ENCODE data around the gene NEFH.

NEFH gene

DNA sequence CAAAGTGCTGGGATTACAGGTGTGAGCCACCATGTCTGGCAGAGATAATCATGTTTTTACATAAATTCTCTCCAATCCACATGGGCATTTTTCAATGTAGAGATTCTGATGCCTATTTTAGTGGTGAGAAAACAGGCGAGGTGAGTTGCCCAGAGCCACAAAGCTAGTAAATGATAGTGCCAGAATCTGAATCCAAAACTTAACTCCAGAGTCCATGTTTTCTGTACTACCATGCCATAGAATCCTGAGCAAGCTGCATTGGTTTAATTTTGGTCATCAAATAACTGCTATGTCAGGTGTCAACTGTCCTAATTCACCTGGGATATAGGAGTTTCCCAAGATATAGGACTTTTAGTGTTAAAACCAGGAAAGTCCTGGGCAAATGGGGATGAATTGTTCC is 13.6 kb downstream of the NEFH start:
- DNase-seq (ENCODE audit: low spot score), result no peak

- no peak for DNase-seq (ENCODE audit: low spot score)
These were observed 19.8 kb downstream of the NEFH start for GRCh38 chr22:29499852-29500251.

DNA sequence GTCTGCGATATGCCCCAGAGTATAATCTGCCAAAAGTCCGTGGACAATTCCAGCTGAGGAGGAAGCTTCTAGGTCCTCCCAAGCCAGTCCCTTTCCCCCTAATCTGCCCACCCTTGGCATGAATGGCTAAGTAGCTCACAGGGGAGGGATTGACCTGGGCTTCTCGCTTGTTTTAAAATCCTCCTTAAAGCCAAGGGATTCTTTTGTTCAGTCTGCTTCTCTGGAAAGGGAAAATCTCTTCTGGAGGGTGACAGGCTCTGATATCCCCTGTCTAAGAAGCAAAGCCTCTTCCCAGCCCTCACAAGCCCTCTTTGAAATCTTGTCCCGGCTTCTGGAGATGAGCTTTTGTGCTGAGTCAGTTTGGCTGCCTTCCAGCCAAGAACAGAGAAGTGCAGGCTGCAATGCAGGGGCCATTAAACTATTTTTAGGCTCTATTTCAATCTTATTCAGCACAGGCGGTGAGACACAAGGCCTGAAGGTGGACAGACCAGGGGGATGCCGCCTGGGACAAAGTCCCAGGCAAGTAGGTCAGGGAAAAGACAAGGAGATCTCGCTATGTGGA is 23.9 kb downstream of the NEFH start:
- DNase-seq (ENCODE audit: low spot score), result no peak

DNA sequence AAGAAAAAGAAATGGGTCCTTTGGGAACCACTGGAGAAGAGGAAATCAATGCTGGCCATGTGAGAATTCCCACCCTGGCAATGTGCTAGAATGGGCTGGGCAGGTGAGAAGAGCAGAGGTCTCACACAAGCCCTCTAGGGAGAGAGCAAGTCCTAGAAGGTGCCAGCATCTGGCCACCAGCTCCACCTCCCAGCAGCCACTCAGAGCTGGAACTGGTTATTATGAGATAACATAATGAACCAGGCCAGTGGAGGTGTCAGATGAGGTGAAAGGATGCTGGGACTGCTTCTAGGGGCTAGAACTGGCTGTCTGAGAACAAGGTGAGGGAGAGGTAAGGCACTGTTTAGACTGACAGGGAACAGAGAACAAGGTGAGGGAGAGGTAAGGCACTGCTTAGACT is 29.3 kb downstream of the NEFH start:
- DNase-seq (ENCODE audit: low spot score), result no peak

DNA sequence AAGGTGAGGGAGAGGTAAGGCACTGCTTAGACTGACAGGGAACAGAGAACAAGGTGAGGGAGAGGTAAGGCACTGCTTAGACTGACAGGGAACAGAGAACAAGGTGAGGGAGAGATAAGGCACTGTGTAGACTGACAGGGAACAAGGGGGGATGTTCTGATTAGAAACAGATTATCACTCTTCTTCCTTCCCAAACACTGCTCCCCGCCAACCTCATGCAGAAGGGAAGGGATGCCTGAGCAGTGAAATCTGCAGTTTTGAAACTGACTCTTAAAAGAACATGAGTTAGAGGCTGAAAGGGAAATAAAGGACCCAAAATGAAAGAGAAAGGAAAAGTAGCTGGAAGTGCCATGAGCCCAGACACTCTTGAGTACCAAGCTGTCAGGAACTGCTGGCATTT is 29.8 kb downstream of the NEFH start:
- DNase-seq (ENCODE audit: low spot score), result no peak

- no peak for DNase-seq (ENCODE audit: low spot score)
These were observed 30.5 kb downstream of the NEFH start for GRCh38 chr22:29510542-29510941.

DNA sequence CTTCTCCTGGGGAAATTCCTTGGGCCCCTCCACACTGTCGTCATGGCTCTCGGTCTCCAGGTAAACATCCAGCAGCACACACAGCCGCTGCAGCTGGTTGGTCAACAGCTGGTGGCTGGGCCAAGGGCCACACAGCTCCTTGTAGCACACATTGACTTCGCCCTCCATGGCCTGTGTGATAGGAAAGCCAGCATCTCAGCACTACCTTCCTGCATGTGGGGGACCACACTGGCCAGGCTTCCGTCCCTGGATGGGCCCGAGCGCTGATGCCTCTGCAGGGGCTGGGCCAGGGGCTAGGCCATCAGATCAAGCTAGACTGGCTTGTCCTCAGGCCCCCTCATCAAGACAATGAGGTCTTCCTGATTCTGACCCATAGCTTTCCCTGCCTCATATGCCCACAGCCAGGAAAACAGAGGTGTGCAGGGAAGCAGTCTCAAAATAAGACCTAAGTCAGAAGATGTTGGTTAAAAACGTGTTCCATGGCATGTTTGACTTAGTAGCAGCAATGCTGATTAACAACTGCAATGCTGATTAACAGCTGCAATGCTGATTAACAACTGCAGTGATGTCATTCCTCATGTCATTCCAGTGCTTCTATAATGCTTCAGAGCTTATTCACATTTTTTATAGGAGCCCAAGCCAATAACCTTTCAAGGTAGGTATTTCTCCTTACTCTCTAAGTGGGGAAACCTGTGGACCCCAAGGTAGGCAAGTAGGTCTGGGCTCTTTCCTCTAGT is 31.3 kb downstream of the NEFH start:
- no peak for DNase-seq (ENCODE audit: low spot score)

- DNase-seq (ENCODE audit: low spot score), result no peak
These were observed 32.0 kb downstream of the NEFH start for GRCh38 chr22:29512031-29512430.

GRCh38 chr22:29517215-29517908 is 37.3 kb downstream of the NEFH start:
- no peak for DNase-seq (ENCODE audit: low spot score)

DNA sequence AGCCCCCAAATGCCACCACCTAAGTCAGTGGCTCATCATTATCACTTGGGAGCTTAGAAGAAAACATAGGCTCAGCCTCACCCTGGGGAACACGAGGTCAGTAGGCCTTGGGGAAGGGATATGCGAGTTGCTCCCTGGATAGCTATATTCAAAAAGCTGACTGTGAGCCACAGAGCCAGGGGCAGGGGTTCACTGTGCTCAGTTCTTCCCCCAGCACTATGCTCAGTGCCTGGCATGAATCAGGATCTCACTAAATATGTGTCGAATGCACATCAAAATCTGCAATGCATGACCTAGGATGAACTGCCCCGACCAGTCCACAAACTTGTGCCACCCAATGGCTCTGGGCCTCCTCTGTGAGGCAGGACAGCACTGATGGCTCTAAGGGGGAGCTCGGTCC is 38.4 kb downstream of the NEFH start:
- DNase-seq (ENCODE audit: low spot score), result no peak

GRCh38 chr22:29519996-29520395 is 40.0 kb downstream of the NEFH start:
- DNase-seq (ENCODE audit: low spot score), result no peak

DNA sequence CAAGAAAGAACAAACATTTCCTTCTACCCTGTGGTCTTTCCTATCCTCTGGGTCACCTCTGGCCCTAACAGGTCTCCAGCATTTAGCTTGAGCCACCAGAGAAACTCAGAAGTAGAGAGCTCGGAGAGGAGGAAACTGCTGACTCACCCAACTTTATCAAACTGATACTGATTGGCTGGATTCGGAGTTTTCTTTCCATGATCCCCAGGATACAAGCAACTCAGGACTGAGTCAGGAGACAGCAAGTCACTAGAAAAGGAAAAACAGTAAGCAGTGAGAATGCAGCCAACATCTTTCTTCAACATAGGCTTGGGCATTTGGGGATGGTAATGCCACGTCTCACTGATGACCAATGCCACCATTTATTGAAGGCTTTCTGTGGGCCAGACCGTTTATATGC is 40.8 kb downstream of the NEFH start:
- no peak for DNase-seq (ENCODE audit: low spot score)

GRCh38 chr22:29521526-29521925 is 41.5 kb downstream of the NEFH start:
- no peak for DNase-seq (ENCODE audit: low spot score)

GRCh38 chr22:29523761-29524160 is 43.7 kb downstream of the NEFH start:
- no peak for DNase-seq (ENCODE audit: low spot score)

GRCh38 chr22:29524442-29525191 is 44.6 kb downstream of the NEFH start:
- no peak for DNase-seq (ENCODE audit: low spot score)

GRCh38 chr22:29528144-29528543 is 48.1 kb downstream of the NEFH start:
- DNase-seq (ENCODE audit: low spot score), result no peak

DNA sequence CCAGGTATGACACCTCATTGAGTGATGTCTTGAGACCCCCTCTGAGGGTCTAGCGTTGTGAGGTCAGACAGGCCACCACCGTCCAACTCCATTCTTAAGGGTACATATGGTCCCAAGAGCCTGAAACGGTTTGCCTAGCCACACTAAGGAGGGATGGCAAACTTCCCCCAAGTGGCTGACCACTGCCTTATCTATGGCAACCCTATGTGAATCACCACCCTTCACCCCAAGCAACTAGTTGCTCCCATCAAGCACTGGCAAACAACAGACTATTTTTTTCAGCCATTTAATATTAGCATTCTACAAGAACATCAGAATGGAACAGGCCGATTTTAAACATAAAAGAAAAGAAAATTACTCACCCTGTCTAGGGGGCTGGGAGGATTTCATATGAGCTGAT is 50.7 kb downstream of the NEFH start:
- no peak for DNase-seq (ENCODE audit: low spot score)

- no peak for DNase-seq (ENCODE audit: low spot score)
These were observed 51.4 kb downstream of the NEFH start for GRCh38 chr22:29531419-29531818.

- DNase-seq (ENCODE audit: low spot score), result no peak
These were observed 56.4 kb downstream of the NEFH start for GRCh38 chr22:29536411-29536810.

DNA sequence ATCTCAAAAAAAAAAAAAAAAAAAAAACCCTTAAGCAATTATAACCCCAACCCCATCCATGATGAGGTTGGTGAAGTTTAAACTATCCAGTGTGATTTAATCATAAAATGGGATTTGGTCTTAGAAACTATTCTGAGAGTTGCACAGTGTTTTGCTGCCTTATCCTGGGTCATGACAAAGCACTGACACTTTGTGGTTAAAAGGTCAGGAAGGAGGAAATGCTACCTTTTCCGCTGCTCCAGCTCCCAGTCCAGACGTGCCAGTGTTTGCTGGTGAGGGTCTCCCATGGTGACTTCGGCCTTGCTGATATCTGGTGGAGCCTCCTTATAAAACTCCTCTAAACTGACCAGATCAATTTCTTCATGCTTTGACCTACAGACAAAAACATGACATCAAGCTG is 59.1 kb downstream of the NEFH start:
- no peak for DNase-seq (ENCODE audit: low spot score)

All from CD4-positive, alpha-beta T cell treated with Interleukin-6 at 100 ng/mL for 8 hours (primary cell).